ENCODE results near the gene ELOVL3.
"Not testable (repeated sequence)": the region's sequence is repeated elsewhere in the genome, so short reads cannot be mapped to it uniquely, and the experiment has no call there.

Gene ELOVL3, protein sequence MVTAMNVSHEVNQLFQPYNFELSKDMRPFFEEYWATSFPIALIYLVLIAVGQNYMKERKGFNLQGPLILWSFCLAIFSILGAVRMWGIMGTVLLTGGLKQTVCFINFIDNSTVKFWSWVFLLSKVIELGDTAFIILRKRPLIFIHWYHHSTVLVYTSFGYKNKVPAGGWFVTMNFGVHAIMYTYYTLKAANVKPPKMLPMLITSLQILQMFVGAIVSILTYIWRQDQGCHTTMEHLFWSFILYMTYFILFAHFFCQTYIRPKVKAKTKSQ

DNA sequence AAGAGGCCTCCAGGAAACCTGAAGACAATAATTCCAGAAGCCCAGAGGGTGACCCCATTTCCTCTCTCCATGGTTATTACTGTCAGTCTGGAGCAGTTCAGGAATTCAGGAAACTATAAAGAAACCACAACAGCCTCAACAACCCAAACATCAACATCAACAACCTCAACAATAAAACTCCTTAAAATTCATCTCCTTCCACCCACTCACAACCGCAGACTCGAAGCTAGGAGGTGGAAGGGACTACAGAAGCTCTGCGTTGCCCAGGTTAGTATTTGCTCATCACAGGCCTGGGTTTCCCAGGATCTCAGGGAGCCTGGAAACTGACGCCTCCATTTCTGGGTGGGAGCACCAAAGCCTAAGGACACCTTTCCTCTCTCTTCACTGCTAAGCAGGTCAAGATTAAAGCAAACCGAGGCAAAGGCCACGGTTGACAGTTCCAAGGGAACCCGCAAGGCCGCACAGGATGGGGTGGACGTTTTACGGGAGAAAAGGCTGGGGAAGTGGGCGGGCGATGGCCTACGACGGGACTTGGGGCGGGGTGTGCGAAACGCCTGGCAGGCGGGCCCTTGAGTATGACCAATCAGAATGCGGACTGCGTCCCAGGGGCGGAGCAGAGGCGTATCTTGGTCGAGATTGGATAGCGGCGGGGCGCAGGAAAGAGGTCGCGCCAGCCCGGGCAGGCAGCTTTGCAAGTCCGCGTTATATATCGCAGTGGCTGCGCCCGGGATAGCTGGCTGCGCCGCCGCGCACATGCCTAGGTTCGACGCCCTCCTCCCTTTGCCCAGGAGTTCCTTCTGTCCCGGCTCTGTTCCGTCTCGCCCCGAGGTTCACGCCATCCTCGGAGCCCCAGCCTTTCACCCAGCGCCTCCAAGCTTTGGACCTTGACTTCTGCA is at the start of gene ELOVL3:
Gene ELOVL3, plus strand, starts transcription at position 654 of the 896 bp plus-strand sequence. CDS start 250 bp downstream, outside the sequence.
- DNase-seq: peak; percentile 74

DNA sequence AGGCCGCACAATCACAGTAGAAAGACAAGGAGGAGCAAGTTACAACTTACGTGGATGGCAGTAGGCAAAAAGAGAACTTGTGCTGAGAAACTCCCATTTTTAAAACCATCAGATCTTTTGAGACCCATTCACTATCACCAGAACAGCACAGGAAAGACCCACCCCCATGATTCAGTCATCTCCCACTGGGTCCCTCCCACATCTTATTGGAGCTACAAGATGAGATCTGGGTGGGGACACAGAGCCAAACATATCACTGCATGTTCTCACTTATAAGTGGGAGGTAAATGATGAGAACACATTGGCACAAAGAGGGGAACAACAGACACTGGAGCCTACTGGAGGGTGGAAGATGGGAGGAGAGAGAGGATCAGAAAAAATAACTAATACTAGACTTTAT is 41.5 kb upstream of the ELOVL3 start:
- DNase-seq: no peak

DNA sequence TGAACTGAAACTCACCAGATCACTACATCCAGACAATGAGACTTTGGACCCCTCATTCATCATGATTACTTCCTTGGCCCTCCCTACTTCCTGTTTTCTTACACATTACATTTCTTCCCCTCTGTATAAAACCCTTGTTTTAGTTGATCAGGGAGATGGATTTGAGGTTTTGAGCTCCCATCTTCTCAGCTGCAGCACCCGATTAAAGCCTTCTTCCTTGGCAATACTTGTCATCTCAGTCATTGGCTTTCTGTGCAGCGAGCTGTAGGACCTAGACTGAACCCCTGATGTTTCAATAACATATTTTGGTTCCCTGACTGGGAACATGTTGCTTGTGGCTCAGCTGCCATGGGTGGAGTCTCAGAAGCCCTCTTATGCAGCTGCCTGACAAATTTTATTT is 40.8 kb upstream of the ELOVL3 start:
- DNase-seq: no peak

DNA sequence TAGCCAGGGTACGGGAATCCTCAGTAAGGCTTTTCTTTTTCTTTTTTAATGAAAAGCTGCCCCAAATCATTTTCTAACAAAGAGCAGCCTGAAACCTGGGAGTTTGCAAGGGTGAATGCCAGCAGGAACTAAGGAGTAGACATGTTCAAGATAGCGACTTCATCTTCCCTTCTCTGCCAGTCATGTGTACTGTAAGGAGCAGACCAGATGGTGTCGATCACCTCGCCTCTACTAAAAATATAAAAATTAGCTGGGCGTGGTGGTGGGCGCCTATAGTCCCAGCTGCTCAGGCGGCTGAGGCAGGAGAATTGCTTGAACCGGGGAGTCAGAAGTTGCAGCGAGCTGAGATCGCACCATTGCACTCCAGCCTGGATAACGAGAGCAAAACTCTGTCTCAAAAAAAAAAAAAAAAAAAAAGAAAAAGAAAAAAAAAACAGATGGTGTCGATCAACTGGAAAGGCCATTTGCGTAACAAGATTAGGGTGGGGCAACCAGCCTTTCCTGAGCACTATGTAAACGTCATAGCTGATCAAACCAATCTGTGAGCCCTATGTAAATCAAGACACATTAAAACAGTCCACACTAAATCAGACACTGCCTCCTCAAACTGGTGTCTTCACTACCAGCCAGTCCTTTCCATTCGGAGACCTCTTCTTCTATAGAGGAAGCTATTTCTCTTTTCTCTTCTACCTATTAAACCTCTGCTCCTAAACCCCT is 40.1 kb upstream of the ELOVL3 start:
- no peak for DNase-seq

DNA sequence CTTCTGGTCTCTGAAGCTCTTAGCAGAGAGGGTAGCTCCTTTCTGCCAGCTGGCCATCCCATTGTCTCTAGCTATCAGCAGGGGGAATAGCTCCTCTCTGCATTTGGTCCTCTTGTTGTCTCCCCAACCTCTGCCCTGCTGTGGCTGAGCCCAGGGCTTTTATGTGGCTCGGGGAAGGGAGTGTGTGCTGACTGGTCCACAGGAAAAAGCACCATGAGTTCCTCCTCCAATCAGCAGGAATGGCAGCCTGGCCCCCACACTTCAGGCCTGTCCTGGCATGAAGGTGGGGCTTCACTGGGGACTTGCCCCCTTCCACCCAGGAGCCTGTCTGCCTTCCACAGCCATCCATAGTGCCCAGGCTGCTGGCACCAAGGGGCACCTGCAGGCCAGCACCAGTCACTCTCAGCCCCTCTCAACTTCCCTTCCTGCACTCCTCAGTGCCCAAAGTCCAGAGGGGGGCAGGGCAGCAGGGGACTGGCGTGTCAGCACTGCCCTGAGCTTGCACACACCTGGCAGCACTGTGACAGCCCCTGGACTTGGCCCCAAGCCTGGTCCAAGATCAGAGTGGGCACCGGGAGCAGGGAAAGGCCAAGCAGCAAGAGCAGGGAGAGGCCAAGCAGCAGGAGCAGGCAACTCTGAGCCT is 37.7 kb upstream of the ELOVL3 start:
- DNase-seq: no peak

DNA sequence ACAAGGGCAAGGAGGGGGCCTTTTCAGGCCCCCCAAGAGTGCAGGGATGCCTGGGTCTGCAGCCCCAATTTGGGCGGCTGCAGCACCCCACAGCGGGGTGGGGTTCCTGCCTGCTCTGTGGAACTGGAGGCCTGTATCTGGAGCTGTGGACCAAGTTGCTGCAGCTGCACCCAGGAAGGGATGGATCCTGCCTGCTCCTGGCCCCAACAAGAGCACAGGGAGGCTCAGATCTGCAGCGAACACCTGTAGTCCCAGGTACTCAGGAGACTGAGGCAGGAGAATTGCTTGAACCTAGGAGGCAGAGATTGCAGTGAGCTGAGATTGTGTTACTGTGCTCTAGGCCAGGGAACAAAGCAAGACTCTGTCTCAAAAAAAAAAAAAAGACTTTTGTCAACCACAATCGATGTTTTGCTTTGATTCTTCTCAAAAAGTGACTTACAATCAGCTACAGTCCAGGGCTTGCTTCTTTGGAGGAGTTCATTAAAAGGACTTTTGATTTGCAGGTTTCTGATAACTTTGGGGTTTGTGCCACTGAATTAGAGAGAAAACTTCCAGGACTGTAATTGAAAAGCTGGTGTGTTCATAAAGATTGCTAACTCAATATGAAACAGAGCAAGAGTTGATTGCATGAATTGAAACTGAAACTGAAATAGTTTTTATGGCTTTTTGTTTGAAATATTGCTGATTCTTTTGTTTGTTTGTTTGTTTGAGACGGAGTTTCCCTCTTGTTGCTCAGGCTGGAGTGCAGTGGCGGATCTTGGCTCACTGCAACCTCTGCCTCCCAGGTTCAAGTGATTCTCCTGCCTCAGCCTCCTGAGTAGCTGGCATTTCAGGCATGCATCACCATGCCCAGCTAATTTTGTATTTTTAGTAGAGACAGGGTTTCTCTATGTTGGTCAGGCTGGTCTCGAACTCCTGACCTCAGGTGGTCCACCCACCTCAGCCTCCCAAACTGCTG is 36.9 kb upstream of the ELOVL3 start:
- not testable (repeated sequence) for DNase-seq

DNA sequence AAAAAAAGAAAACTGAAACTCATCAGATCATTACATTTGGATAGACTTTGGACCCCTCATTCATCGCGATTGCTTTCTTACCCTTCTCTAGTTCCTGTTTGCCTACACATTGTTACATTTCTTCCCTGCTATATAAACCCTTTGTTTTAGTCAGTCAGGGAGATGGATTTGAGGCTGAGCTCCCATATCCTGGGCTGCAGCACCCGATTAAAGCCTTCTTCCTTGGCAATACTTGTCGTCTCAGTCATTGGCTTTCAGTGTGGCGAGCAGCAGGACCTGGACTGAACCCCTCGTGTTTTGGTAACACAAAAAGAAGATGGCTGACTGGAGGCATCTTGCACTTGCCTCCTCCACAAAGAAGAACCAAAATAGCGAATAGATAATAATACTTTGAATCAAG is 34.1 kb upstream of the ELOVL3 start:
- no peak for DNase-seq

DNA sequence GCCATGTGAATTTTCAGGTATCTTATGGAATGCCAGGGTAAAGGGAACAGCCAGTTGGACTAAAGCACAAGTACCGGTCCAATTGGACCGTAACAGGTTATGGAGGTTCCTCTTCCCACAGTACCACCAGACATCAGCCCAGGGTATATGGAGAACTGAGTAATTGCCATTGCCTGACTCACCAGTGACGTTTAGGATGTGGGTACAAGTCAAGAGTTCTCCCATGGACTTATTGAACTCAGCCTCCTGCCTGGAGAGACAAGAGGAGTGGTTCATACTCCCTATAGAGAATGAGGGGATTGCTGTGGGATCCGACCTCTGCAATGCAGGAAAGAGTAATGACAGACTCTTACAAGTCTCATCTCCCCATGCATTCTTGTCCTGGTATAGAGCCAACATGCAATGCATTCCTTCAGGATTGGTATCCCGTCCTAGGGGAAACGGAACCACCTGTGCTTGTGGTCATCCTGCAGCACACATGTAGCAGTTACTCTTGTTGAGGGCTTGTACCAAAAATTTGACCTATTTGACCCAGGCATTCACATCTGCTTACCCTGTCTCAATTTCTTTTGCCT is 30.7 kb upstream of the ELOVL3 start:
- DNase-seq: no peak

DNA sequence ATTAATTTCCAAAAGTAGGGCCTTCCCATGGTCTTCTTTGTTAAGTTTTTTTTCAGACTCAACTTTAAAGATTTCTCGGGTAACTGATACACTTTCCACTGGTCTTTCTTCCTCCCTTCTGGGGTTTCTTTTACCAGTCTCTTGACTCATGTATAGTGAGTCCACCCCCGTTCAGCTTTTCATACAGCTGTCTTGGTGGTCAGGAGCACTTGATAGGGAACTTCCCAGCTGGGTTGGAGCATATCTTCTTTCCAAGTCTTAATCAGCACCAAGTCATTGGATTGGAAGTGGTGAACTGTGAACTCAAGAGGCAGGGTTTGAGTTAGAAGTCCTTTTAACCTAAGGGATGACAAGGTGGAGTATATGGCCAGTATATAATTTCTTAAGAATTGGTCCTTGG is 29.2 kb upstream of the ELOVL3 start:
- no peak for DNase-seq

DNA sequence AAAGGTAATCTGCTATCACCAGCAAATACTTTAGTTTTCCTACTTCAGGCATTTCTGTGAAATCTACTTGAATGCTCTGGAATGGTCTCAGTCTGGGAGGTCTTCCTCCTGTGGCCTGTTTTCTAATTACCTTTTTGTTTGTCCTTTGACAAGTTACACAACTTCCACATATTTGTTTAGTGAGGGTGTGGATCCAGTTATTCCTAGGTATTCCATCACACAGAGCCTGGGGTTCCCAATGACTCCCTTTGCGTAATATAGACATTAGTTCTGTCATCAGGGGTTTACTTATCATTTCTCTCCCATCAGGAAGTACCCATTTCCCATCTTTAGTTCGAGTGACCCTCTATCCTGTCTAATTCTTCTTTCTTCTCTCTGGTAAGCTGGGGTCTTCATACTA is 28.1 kb upstream of the ELOVL3 start:
- DNase-seq: no peak

DNA sequence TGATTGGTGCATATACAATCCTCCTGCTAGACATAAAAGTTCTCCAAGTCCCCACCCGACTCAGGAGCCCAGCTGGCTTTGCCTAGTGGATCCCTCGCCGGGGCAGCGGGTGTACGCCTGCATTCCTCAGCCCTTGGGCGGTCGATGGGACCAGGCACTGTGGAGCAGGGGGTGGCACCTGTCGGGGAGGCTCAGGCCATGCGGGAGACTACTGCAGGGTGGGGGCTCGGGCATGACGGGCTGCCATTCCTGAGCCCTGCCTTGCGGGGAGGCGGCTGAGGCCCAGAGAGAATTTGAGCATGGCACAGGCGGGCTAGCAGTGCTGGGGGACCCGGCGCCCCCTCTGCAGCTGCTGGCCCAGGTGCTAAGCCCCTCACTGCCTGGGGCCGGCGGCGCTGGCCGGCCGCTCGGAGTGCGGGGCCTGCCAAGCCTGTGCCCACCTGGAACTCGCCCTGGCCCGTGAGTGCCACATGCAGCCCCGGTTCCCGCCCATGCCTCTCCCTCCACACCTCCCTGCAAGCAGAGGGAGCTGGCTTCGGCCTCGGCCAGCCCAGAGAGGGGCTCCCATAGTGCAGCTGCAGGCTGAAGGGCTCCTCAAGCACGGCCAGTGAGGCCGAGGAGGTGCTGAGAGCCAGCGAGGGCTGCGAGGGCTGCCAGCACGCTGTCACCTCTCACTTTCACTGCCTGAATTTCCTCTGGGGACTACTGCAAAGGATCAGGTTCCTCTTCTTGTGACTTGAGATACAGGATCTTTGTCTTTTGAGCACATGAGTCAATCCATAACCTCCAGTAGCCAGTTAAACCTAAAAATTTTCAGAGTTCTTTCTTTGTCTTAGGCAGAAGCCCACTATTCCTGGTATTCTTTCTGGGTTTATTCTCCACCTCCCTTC is 25.1 kb upstream of the ELOVL3 start:
- DNase-seq: no peak

DNA sequence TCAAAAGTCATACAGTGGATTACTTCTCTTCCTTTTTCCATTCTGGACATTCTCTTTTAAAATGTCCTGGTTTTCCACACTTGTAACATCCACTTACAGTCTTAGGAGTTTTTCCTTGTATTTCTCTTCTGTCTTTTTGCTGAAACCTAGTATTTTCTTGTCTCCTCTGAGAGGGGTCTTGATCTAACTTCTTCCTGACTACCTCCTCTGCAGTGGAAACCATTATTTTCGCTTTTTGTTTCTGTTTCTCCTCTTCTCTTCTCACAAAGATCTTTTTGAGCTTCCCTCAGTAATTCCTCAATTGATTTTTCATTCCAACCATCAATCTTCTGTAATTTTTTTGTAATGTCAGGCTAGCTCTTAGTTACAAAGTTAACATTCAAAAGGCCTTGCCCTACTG is 23.7 kb upstream of the ELOVL3 start:
- no peak for DNase-seq

DNA sequence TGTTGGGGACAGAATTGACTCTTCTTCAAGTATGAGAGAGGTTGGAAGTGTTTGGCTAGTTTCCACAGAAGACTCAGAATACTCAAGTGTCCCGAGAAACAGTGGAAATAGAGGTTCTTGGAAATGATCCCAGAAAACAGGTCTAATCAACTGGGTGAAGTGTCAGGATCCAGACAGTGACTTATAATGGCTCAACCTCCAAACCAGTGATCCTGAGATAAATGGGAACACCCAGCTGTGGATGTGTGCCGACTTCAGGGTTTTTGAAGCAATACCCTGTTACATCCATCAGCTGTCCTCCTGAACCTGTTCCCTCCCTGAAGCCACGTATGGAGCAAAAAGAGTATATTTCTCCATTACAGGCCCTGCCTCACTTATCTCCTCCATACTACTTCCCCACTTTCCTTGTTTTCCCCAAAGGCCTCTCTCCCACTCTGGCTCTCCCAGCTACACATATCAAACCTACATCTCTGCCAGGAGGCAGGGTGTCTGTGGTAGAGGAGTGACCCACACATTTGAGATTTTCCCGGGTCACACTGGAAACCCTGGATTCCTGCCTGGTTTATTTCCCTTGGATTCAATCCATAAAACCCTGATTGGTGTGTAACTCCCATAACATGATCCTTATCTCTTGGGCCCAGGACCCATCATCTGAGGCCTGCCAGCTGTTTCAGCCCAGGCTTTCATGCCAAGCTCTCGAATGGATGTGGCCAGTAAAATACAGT is 17.6 kb upstream of the ELOVL3 start:
- DNase-seq: no peak

DNA sequence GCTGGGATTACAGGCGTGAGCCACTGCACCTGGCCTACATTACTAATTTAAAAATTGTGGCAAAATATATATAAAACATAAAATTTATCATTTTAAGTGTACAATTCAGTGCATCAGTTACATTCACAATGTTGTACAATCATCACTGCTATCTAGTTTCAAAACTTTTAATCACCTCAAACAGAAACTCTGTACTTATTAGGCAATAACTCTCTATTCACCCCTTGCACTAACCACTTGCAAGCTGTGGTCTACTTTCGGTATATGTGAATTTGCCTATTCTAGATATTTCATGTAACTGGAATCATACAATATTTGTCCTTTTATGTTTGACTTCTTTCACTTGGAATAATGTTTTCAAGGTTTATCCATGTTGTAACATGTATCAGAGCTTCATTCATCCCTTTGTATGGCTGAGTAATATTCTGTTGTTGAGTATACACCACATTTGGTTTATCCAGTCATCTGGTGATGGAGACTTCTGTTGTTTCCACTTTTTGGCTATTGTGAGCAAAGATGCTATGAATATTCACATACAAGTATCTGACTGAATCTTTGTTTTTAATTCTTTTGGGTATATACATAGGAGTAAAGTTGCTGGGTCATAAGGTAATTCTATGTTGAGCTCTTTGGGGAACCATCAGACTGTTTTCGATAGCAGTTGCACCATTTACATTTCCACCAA is 14.3 kb upstream of the ELOVL3 start:
- no peak for DNase-seq

DNA sequence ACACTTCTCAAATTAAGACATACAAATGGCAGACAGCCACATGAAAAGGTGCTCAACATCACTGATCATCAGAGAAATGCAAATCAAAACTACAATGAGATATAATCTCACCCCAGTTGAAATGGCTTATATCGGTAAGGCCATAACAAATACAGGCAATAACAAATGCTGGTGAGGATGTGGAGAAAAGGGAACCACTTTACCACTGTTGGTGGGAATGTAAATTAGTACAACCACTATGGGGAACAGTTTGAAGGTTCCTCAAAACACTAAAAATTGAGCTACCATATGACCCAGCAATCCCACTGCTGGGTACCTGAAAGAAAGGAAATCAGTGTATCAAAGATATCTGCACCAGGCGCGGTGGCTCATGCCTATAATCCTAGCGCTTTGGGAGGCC is 12.5 kb upstream of the ELOVL3 start:
- DNase-seq: not testable (repeated sequence)

DNA sequence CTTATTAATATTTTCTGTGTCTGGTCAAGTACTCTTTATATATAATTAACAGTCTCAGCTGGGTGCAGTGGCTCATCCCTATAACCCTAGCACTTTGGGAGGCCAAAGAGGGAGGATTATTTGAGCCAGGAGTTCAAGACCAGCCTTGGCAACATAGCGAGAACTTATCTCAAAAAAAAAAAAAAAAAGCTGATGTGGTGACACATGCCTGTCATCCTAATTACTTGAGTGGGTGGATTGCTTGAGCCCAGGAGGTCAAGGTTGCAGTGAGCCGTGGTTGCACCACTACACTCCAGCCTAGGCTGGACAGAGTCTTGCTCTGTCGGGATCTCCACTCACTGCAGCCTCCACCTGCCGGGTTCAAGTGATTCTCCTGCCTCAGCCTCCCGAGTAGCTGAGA is 6.7 kb upstream of the ELOVL3 start:
- DNase-seq: no peak

DNA sequence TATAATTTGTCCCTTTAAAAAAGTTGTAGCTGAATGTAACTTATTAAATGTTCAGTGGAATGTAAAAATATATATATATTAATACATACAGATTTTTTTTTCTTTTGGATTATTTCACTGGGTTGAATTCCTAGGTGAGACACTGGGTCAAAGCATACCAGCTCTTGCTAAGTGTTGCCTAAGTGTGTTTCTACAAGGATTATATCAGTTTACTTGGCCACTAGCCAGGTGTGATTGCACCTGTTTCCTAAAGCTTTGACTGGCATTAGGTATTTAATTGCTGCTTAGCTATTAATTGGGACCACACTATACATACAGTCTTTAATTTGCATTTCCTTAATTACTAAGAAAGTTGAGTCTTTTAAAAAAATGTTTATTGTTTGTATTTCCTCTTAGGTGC is 5.5 kb upstream of the ELOVL3 start:
- no peak for DNase-seq

DNA sequence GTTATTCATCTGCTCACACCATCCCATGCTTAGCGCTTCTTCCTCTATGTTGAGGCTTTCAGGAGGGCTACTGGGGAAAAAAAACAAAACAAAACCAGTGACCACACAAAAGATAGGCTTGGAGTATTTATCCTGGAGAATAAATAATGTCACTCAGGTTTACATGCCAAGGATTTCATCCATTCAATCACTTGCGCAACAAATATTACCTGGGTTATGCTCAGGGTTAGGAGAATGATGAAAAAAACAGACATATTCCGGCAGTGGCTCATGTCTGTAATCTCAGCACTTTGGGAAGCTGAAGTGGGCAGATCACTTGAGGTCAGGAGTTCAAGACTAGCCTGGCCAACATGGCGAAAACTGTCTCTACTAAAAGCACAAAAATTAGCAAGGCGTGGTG is 3.3 kb upstream of the ELOVL3 start:
- no peak for DNase-seq

DNA sequence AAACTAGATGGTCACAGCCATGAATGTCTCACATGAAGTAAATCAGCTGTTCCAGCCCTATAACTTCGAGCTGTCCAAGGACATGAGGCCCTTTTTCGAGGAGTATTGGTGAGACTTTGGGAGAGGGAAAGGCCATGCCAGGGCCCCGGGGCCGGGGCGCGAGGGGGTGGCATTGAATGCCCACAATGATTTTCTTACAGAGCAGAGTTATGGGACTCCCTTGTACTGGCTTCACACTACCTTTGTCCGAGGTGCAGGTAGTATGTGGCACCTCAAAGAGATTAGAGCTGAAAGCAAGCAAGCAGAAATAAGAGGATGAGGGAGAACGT is 407 bp downstream of the ELOVL3 start:
- DNase-seq: no peak
